HG03354 (cell line): ENCODE results near the gene CENATAC.
"Not testable (repeated sequence)": the region's sequence is repeated elsewhere in the genome, so short reads cannot be mapped to it uniquely, and the experiment has no call there.

Experiments
- ATAC-seq: cut with Tn5 transposase; IDR thresholded peaks from one replicate; pipeline ENCODE4 v1.9.1; 2021; ENCODE audit warnings: mild to moderate bottlenecking; ENCODE audit not compliant: unreplicated experiment, poor library complexity, severe bottlenecking

CENATAC gene

GRCh38 chr11:118997627-118998387, at the start of gene CENATAC:
TSS of gene CENATAC (plus strand) at chr11:118998138. CDS start at chr11:118998198, 60 bp downstream.
- peak; percentile 91 for ATAC-seq

GRCh38 chr11:118953265-118953664, 44.7 kb upstream of the CENATAC start:
- ATAC-seq, result no peak

- ATAC-seq, result not testable (repeated sequence)
Measured at GRCh38 chr11:118953976-118954375, 44.0 kb upstream of the CENATAC start.

GRCh38 chr11:118956094-118956846, 41.7 kb upstream of the CENATAC start, which contains the start of gene UPK2:
TSS of gene UPK2 (plus strand) at chr11:118956298. CDS start at chr11:118956351, 53 bp downstream.
- ATAC-seq, result peak; percentile 74

GRCh38 chr11:118956847-118957469, 41.0 kb upstream of the CENATAC start:
- ATAC-seq, result no peak

GRCh38 chr11:118957549-118957948, 40.4 kb upstream of the CENATAC start:
- no peak for ATAC-seq

DNA sequence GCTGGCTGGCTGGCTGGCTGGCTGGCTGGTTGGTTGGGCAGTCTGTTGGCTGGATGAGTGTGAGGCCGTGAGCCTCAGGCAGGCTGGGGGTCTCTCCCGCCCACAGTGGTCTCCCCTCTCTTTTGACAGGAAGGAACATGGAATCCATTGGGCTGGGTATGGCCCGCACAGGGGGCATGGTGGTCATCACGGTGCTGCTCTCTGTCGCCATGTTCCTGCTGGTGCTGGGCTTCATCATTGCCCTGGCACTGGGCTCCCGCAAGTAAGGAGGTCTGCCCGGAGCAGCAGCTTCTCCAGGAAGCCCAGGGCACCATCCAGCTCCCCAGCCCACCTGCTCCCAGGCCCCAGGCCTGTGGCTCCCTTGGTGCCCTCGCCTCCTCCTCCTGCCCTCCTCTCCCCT, 40.0 kb upstream of the CENATAC start:
- no peak for ATAC-seq

DNA sequence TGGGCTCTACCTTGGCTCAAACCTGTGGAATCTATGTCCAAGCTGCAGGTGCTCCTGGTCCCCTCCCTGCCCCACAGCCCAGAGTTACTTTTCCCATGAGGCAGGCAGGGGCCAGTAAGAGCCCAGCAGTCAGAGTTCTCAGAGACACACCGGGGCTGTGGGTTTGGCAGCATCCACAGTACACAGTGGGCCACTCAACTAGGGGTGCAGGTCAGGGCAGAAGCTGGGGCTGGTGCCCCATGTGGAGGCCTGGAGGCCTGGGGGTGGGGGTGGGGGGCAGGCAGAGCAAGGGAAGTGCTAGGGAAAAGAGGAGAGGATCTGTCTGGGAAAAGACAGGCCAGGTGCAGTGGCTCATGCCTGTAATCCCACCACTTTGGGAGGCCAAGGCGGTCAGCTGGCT, 39.4 kb upstream of the CENATAC start:
- ATAC-seq, result no peak

DNA sequence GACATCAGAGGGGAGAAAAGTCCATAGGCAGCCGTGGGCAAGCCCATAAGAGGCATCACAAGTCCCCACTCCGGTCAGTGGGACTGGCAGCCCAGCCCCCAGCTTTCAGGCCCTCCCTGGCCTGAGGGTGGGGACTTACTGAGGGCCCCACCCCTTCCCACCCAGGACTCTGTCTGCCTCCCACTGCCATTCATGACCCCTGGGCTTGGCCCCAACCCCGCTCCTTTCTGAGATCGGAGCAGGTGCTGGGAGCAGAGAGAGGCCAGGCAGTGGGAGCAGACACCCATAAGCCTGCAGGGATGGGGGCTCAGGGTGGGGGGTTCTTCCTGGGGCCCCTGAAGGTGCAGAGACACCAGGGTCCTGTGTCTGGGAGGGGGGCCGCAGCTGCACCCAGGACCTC, 36.7 kb upstream of the CENATAC start:
- no peak for ATAC-seq

- no peak for ATAC-seq
Measured at GRCh38 chr11:118961591-118961990, 36.3 kb upstream of the CENATAC start.

- not testable (repeated sequence) for ATAC-seq
Measured at GRCh38 chr11:118969508-118969907, 28.4 kb upstream of the CENATAC start.

DNA sequence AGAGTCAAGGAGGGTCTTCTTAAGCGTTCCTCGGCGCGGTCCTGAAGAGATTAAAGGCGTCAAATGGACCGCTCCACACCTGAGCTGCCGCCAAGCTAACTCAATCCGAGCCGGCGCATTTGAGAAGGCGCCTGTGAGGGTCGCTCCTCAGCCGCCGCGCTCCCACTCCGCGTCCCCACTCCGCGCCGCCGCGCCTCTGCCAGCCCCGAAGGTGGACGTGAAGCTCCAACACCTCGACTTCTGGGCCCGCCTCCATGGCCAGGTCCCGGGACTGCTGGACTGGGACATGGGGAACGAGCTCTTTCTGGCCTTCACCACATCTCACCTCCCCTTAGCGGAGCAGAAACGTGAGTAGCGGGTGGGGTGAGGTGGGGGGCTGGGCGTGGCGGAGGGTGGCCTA, 26.3 kb upstream of the CENATAC start, which contains the start of gene FOXR1:
Gene FOXR1, plus strand, starts transcription at position 116 of the 400 bp plus-strand sequence. Its CDS starts 171 bp downstream, at position 287.
- ATAC-seq, result no peak

DNA sequence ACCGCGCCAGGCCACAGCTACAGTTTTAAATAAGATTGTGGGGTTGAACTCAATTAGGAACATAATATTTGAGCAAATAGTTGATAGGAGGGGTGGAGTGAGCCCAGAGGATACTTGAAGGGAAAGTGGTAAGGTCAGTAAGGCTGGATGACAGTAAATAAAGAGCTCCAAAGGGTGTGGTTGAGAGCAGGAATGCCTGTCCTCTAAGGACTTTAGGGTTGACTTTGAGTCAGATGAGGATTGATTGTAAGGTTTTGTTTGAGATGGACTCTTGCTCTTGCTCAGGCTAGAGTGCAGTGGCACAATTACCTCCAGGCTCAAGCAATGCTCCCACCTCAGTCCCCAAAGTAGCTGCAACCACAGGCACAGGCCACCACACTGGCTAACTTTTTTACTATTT, 24.0 kb upstream of the CENATAC start:
- no peak for ATAC-seq

DNA sequence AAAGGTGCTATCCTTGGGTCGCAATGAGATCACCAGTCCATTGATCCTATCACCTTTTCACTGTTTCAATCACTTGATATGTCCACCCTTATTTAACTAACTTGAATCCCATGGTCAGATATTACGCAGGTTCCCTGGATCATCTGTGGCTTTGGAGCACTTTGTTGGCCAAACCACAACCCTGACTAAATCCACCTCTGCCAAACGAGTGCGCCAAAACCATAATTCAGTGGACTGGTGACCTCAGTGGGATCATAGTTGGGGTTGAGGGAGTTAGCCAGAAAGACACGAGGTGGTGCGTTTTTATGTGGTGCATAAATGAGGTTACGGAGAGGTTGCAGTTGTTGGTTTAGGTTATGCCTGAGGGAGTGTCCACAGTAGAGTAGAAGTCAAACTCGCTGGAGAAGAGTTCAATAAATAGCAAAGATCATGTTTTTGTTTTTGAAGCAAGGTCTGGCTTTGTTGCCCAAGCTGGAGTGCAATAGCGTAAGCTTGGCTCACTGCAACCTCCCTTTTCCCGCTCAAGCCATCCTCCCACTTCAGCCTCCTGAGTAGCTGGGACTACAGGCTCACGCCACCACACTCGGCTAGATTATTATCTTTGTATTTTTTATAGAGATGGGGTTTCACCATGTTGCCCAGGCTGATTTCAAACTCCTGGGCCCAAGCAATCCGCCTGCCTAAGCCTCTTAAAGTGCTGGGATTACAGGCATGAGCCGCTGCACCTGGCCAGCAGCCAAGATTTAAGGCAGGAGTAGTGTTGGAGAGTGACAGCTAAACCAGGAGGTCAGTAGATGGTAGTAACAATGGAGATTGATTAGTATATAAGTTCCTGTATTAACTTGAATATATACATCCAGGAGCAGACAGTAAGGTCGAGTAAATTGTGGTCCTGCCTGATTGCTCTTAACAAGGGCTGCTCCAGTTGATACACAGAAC, 21.9 kb upstream of the CENATAC start:
- no peak for ATAC-seq

DNA sequence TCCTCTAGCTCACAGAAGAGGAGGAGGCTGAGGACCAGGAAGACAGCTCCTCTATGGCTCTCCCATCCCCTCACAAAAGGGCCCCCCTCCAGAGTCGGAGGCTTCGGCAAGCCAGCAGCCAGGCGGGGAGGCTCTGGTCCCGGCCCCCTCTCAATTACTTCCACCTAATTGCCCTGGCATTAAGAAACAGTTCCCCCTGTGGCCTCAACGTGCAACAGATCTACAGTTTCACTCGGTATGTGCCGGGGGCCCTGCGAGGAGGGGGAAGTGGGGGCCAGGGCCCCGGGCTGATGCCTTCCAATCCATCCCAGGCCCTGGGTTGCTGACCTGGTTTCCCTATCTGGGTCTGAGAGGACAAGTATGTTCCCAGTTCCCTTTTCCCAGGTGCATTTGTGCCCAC, 18.5 kb upstream of the CENATAC start:
- ATAC-seq, result no peak

GRCh38 chr11:118980191-118980881, 17.6 kb upstream of the CENATAC start:
- no peak for ATAC-seq

- ATAC-seq, result not testable (repeated sequence)
Measured at GRCh38 chr11:118984337-118984736, 13.6 kb upstream of the CENATAC start.

DNA sequence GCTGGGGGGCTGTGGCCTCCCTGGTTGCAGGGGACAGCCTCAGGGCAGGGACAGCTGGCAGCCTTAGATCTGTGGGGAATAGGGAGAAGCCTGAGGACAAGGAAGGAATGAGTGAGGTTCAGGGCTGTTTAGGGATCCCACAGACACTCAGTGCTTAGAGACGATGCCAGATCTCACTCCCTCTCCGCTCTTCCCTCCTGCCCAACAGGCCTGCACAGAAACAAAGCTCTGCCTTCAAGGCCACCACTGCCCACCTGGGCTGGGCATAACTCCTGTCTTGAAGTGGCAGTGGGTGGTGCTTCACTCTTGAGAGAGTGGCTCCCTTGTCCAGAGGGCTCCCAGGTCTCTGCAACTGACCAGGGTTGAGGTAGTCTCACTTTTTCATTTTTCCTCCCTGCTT, 13.1 kb upstream of the CENATAC start:
- no peak for ATAC-seq

GRCh38 chr11:118988280-118988679, 9.7 kb upstream of the CENATAC start:
- no peak for ATAC-seq
